ENCODE results near the gene CCDC85A.

The CCDC85A gene

GRCh38 chr2:56244506-56244905, 60.7 kb downstream of the CCDC85A start:
- DNase-seq: no peak

- no peak for DNase-seq
Observed at GRCh38 chr2:56244911-56245530, 61.2 kb downstream of the CCDC85A start.

- DNase-seq: no peak
Observed at GRCh38 chr2:56248965-56249742, 65.4 kb downstream of the CCDC85A start.

GRCh38 chr2:56250153-56250729, 66.5 kb downstream of the CCDC85A start:
- DNase-seq: no peak

- no peak for DNase-seq
Observed at GRCh38 chr2:56260415-56260814, 76.6 kb downstream of the CCDC85A start.

- no peak for DNase-seq
Observed at GRCh38 chr2:56262241-56262640, 78.5 kb downstream of the CCDC85A start.

- no peak for DNase-seq
Observed at GRCh38 chr2:56263876-56264275, 80.1 kb downstream of the CCDC85A start.

- peak; percentile 20 for DNase-seq
Observed at GRCh38 chr2:56266761-56267414, 83.1 kb downstream of the CCDC85A start.

GRCh38 chr2:56267415-56267788, 83.6 kb downstream of the CCDC85A start:
- no peak for DNase-seq

GRCh38 chr2:56268856-56269255, 85.1 kb downstream of the CCDC85A start:
- DNase-seq: no peak

- no peak for DNase-seq
Observed at GRCh38 chr2:56271275-56271674, 87.5 kb downstream of the CCDC85A start.

- DNase-seq: no peak
Observed at GRCh38 chr2:56285224-56285623, 101.4 kb downstream of the CCDC85A start.

GRCh38 chr2:56286936-56287335, 103.1 kb downstream of the CCDC85A start:
- DNase-seq: no peak

GRCh38 chr2:56287508-56287907, 103.7 kb downstream of the CCDC85A start:
- no peak for DNase-seq

- no peak for DNase-seq
Observed at GRCh38 chr2:56287974-56288373, 104.2 kb downstream of the CCDC85A start.

GRCh38 chr2:56288838-56289580, 105.2 kb downstream of the CCDC85A start:
- DNase-seq: no peak

- no peak for DNase-seq
Observed at GRCh38 chr2:56291711-56292110, 107.9 kb downstream of the CCDC85A start.

- no peak for DNase-seq
Observed at GRCh38 chr2:56292951-56293350, 109.2 kb downstream of the CCDC85A start.

GRCh38 chr2:56295666-56296065, 111.9 kb downstream of the CCDC85A start:
- no peak for DNase-seq

GRCh38 chr2:56297671-56298070, 113.9 kb downstream of the CCDC85A start:
- DNase-seq: no peak

GRCh38 chr2:56299171-56299691, 115.4 kb downstream of the CCDC85A start:
- no peak for DNase-seq

- DNase-seq: no peak
Observed at GRCh38 chr2:56309626-56310170, 125.9 kb downstream of the CCDC85A start.
